GM10266 (cell line): ENCODE data around the gene POLDIP3.
"Not testable (repeated sequence)": the region's sequence is repeated elsewhere in the genome, so short reads cannot be mapped to it uniquely, and the experiment has no call there.

ENCODE experiments used
- DNase-seq: peaks from one replicate; pipeline ENCODE4 v3.0.0; 2012; ENCODE audit errors: extremely low spot score
- TF ChIP-seq, protein P1 (sequence below): IDR thresholded peaks from 2 replicates; pipeline ENCODE4 v1.5.1; 2012; ENCODE audit warnings: mild to moderate bottlenecking, low read depth; ENCODE audit not compliant: control insufficient read depth, insufficient read depth; ENCODE audit errors: missing control alignments

POLDIP3 gene

DNA sequence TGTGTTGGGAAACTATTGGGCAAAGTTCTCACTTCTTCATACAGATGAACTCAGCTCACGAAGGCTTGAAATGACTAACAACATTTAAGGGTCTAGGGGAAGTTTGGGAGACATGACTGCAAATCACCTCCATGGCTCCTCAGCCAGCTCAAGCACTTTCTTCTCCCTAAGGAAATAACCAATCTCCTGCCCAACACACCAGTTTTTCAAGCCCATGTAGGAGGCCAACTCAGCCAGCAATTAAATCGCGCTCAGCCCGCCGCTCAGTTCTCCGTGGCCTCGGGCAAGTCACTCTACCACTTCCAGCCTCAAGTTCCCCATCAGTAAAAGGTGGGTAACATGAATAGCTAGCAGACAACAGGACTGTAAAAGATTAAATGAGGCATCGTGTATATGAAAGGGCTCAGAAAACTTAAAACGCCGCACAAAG lies 796 bp downstream of the POLDIP3 start:
- TF ChIP-seq, protein P1, sequence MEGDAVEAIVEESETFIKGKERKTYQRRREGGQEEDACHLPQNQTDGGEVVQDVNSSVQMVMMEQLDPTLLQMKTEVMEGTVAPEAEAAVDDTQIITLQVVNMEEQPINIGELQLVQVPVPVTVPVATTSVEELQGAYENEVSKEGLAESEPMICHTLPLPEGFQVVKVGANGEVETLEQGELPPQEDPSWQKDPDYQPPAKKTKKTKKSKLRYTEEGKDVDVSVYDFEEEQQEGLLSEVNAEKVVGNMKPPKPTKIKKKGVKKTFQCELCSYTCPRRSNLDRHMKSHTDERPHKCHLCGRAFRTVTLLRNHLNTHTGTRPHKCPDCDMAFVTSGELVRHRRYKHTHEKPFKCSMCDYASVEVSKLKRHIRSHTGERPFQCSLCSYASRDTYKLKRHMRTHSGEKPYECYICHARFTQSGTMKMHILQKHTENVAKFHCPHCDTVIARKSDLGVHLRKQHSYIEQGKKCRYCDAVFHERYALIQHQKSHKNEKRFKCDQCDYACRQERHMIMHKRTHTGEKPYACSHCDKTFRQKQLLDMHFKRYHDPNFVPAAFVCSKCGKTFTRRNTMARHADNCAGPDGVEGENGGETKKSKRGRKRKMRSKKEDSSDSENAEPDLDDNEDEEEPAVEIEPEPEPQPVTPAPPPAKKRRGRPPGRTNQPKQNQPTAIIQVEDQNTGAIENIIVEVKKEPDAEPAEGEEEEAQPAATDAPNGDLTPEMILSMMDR: no peak
- DNase-seq: no peak

DNA sequence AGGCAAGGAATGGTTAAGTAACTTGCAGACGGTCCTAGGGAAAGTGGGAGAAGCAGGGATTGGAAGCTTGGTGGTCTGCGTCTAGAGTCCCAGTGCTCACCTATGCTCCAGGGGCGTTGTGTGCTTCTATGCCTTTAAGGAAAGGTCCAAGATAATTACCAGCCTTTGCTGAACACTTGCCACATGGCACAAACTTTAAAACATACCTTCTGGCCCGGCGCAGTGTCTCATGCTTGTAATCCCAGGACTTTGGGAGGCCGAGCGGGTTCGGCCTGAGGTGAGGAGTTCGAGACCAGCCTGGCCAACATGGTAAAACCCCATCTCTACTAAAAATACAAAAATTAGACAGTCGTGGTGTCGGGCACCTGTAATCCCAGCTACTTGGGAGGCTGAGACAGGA lies 2.3 kb downstream of the POLDIP3 start:
- DNase-seq: no peak
- TF ChIP-seq, protein P1: no peak

DNA sequence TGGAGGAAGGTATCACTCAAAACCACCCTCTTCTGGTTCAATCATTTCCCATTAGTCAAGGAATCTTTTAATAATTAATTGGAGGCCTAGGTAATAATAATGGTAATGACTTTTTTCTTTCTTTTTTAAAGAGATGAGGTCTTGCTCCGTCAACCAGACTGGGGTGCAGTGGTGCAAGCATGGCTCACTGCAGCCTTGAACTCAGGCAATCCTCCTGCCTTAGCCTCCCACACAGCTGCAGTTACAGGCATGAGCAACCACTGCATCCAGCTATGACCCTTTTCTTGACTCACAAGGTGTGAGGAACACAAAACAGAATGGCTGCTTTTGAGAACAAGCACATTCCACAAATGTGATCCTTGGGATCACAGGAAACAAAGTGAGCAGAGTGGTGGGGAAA lies 3.6 kb downstream of the POLDIP3 start:
- DNase-seq: no peak
- TF ChIP-seq, protein P1: no peak

DNA sequence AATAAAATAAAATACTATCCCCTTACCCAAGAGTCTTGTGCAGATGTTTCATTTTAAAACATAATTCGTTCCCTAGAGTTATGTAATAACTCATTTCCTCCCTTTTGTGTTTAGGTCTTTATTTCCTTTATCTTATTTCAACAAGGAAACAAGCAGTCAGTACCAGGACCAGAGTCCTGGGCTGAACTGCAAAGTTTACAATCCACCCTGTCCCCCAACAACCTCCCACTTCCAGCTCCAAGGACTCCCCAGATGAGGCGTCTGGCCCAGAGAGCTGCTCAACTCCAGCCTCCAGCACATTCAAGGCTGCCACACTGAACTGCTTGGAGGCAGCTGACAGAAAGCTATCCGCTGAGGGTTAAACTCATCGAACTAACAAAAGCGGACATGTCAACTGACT lies 4.5 kb downstream of the POLDIP3 start:
- DNase-seq: no peak
- TF ChIP-seq, protein P1: no peak

DNA sequence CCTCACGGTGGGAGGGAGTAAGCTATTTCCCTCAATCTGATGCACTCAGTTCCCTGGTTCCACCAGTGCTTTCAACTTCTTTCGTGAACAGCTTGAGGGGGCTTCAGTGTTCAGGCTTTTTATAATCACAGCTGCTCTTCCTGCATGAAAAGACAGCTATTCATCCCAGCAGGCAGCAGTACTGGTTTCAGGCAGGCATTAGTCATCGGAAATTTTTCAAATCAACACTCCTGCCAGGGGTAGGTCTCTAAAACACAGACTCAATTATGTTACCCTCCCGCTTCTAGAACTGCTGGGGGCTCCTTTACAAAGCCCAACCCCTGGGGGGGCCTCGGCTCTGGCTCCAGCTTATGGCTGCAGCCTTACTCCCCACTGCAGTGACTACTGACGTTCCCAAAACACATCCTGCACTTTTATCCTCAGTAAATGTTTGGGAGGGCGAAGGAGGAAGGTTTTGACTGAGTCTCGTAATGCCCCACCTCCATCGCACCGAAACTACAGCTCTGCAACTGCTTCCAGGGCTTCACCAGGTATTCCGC lies 5.8 kb downstream of the POLDIP3 start:
- TF ChIP-seq, protein P1: no peak
- DNase-seq: no peak

DNA sequence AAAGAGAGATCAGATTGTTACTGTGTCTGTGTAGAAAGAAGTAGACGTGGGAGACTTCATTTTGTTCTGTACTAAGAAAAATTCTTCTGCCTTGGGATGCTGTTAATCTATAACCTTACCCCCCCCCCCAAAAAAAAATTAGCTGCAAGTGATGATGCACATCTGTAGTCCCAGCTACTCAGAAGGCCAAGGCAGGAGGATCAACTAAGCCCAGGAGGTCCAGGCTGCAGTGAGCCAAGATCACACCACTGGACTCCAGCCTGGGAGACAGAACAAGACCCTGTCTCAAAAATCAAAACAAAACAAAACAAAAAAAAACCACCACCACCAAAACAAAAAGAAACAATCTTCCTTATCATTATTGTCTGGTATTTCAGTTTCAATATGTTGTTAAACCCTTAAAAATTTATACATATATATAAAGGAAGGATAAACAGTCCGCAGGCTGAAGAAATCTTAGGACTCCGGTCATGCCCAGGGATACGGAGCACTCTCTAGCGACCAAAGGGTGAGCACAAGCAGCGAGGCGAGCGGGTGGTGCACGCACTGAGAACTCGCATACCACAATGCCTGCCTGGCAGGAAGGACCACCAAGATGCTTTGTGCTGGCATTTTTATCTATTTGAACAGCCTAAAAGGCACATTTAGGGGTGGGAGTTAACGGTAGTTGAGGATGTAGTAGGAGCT lies 6.4 kb downstream of the POLDIP3 start:
- TF ChIP-seq, protein P1: no peak
- no peak for DNase-seq

DNA sequence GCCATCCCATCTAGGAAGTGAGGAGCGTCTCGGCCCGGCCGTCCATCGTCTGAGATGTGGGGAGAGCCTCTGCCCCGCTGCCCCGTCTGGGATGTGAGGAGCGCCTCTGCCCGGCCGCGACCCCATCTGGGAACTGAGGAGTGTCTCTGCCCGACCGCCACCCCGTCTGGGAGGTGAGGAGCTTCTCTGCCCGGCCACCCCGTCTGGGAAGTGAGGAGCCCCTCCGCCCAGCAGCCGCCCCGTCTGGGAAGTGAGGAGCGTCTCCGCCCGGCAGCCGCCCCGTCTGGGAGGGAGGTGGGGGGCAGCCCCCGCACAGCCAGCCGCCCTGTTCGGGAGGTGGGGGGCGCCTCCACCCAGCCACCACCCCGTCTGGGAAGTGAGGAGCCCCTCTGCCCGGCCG lies 7.0 kb downstream of the POLDIP3 start:
- not testable (repeated sequence) for DNase-seq

DNA sequence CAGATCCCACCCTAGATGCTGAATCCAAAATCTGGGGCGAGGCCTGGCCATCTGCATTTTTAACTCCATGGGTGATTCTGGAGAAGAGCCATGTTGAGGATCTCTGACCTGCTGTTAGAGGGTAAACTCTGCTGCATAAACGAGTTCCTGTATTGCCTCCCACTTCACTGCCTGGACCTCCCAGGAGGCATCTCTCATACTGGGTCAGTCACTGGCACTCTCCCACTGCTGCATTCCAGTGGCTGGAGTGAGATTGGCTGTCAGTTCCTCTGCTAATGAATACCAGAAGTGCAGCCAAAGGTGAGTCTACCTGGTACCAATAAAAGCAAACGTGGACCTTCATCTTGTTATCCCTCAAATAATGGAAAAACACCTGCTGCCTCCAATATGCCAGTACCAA lies 10.3 kb downstream of the POLDIP3 start:
- TF ChIP-seq, protein P1: no peak
- DNase-seq: no peak
